ENCODE results near the gene SRRM5. TPM values are rescaled to one million over a fixed set of nuclear protein-coding genes. Genes with fewer than 3 reads are reported as not detected.

The SRRM5 gene
- total RNA-seq, 1 experiment from 2014 or later, result not detected

DNA sequence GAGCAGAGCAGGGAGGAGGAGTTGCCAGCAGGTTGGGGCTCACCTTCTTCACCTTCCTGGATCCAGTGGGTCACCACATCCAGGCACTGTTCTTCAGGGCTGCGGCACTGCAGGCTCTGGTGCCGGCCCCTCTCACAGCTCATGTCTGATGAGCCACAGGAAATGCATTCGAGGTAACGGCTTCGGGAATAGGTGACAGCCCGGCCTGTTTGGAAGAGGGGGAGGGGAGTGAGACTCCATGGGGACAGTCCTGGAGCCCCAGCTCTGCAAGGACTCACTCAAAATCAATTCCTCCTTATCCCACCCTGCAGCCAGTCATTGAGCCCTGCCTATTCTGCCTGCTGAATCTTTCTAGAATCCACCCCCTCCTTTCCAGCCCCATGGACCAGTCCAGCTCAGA is 44.5 kb downstream of the SRRM5 start:
- H3K9ac ChIP-seq (ENCODE audit: low read length), result no peak overlapping the region
- peaks cover 18% of the 10 kb centered on the region; the same call in 1 of the 2 replicates for H3K79me2 ChIP-seq (ENCODE audit: insufficient read depth, low read length)
- H3K27me3 ChIP-seq (ENCODE audit: insufficient read depth, low read length), result no peaks in the 10 kb centered on the region
- no peak overlapping the region for H3K4me3 ChIP-seq (replicated peaks in 1 of 2; ENCODE audit: low read depth in 1 of 2, low read length in 2 of 2)
- ATAC-seq (no peak), DNase-seq (ENCODE audit: low read depth, low spot score) (no peak)
- no peak overlapping the region for H3K4me2 ChIP-seq (ENCODE audit: low read length)
- H3K4me1 ChIP-seq (ENCODE audit: control insufficient read depth in 1 of 2, insufficient read depth in 2 of 2, low read length in 2 of 2), result no peaks in the 10 kb centered on the region
- H3K36me3 ChIP-seq (ENCODE audit: control insufficient read depth in 1 of 2, insufficient read depth in 2 of 2, low read length in 2 of 2), result peaks cover 29 to 80% of the 10 kb centered on the region in 2 experiments
- H2AFZ ChIP-seq (ENCODE audit: low read depth, low read length, poor library complexity, severe bottlenecking), result no peak overlapping the region
- H3K9me3 ChIP-seq (ENCODE audit: control insufficient read depth in 1 of 2, insufficient read depth in 1 of 2, low read depth in 1 of 2, low read length in 2 of 2), result peaks cover 0 to 11% of the 10 kb centered on the region in 2 experiments; a peak in 1 of 4 replicates
- H3K27ac ChIP-seq (ENCODE audit: low read depth, low read length), result no peak overlapping the region
- no peaks in the 10 kb centered on the region for H4K20me1 ChIP-seq (ENCODE audit: insufficient read depth)
- TF ChIP-seq ZNF274 (IDR thresholded peaks at IDR 0.05; ENCODE audit: low read depth, low read length) (no peak), SIN3A (IDR thresholded peaks at IDR 0.05; ENCODE audit: low read depth) (no peak), POLR2AphosphoS5 (IDR thresholded peaks at IDR 0.05; ENCODE audit: low read depth, low read length) (no peak), FOSL1 (IDR thresholded peaks at IDR 0.05; ENCODE audit: low read depth) (no peak), CBX3 (IDR thresholded peaks at IDR 0.05; ENCODE audit: low read depth) (no peak), POLR2A (IDR thresholded peaks at IDR 0.05; ENCODE audit: borderline replicate concordance, extremely low read depth, insufficient read depth, insufficient read length) (no peak), REST (IDR thresholded peaks at IDR 0.05; ENCODE audit: low read depth) (no peak), EZH2 (IDR thresholded peaks at IDR 0.05) (no peak), YY1 (IDR thresholded peaks at IDR 0.05; ENCODE audit: extremely low read depth, insufficient replicate concordance, low read depth, low read length) (no peak), ZFX (IDR thresholded peaks at IDR 0.05) (no peak), ELF1 (IDR thresholded peaks at IDR 0.05; ENCODE audit: borderline replicate concordance, low read depth) (no peak), SRF (IDR thresholded peaks at IDR 0.05; ENCODE audit: low read depth) (no peak), EGR1 (IDR thresholded peaks at IDR 0.05; ENCODE audit: low read depth) (no peak), JUND (IDR thresholded peaks at IDR 0.05) (no peak), TCF7L2 (IDR thresholded peaks at IDR 0.05; ENCODE audit: borderline replicate concordance, extremely low read depth, insufficient read depth, insufficient read length) (no peak)
- TF ChIP-seq, protein P1, sequence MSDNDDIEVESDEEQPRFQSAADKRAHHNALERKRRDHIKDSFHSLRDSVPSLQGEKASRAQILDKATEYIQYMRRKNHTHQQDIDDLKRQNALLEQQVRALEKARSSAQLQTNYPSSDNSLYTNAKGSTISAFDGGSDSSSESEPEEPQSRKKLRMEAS (IDR thresholded peaks at IDR 0.05), result no peak
- TF ChIP-seq, protein P2, sequence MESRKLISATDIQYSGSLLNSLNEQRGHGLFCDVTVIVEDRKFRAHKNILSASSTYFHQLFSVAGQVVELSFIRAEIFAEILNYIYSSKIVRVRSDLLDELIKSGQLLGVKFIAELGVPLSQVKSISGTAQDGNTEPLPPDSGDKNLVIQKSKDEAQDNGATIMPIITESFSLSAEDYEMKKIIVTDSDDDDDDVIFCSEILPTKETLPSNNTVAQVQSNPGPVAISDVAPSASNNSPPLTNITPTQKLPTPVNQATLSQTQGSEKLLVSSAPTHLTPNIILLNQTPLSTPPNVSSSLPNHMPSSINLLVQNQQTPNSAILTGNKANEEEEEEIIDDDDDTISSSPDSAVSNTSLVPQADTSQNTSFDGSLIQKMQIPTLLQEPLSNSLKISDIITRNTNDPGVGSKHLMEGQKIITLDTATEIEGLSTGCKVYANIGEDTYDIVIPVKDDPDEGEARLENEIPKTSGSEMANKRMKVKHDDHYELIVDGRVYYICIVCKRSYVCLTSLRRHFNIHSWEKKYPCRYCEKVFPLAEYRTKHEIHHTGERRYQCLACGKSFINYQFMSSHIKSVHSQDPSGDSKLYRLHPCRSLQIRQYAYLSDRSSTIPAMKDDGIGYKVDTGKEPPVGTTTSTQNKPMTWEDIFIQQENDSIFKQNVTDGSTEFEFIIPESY (IDR thresholded peaks at IDR 0.05; ENCODE audit: extremely low read depth, insufficient replicate concordance, low read length), result no peak
- RAD21 ChIA-PET (ENCODE audit: low non-redundant PET in 1 of 2, low total read pairs in 2 of 2, uncharacterized antibody in 2 of 2, unreplicated experiment in 2 of 2), result no interaction called here
- CTCF ChIA-PET, result interaction anchor here (0.8 kb wide), 1 partner anchor 12 kb away, joined by 3 read pairs; no protein-coding TSS in a partner anchor
- intact Hi-C loops (cut with micrococcal nuclease), result no loop called here
- POLR2A ChIA-PET, result no interaction called here
- BruUV-seq (replicated peaks), result no TSS peak
- no peaks in the 10 kb centered on the region for H3K9me2 ChIP-seq (ENCODE audit: insufficient read depth)

All from HCT116 (cell line).